HepG2 (cell line): ENCODE results near the gene NIPAL1. TPM values are rescaled to one million over a fixed set of nuclear protein-coding genes. Genes with fewer than 3 reads are reported as not detected.
A peak's percentile ranks its signal among the peaks of the same experiment; 100 is the strongest.

Source experiments
- ATAC-seq: fragments of 200-7000 bp; cut with Tn5 transposase; 3 replicates; pipeline ENCODE4 v1.9.1; 2020; ENCODE audit warnings: mild to moderate bottlenecking, moderate library complexity
- BruUV-seq: library from RNA; stranded (reverse); fragments of 400-500 nt; replicated peaks from 2 replicates; lab custom pipeline; 2021; lab: Mats Ljungman, UMichigan
- CTCF ChIA-PET: fragments of 300-600 bp; formaldehyde crosslinking; extraction: SDS; loops from one replicate; lab custom pipeline; 2021; ENCODE audit warnings: low total read pairs, inconsistent platforms, low intra/inter-chr PET ratio; lab: Yijun Ruan, JAX
- POLR2A ChIA-PET: fragments of 350-600 bp; sonication (Branson Sonifier 250); formaldehyde crosslinking; loops from one replicate; lab custom pipeline; 2020; ENCODE audit warnings: antibody characterized with exemption, inconsistent platforms; lab: Yijun Ruan, JAX
- DNase-seq: peaks from one replicate; pipeline ENCODE4 v3.0.0-alpha.2; 2015; ENCODE audit warnings: low spot score
- FAIRE-seq: peaks from 3 replicates; lab custom pipeline; 2011; peaks lifted over from hg19 to GRCh38; lab: Jason Lieb, UNC
- H2AFZ ChIP-seq: one replicate; pipeline ENCODE4 v1.6.1; 2011; ENCODE audit warnings: low read length, inconsistent platforms
- H3K27ac ChIP-seq: fragments of 300-600 bp; 3 replicates; pipeline ENCODE4 v1.8.0; 2011; ENCODE audit warnings: mixed run types, mild to moderate bottlenecking, mixed read lengths, low read length, inconsistent platforms; ENCODE audit not compliant: insufficient read depth; ENCODE audit errors: extremely low read length
- H3K27me3 ChIP-seq, 2 experiments: fragments of 200-600 bp in 1 of 2; 2 replicates in 1 of 2; 3 replicates in 1 of 2; pipeline versions ENCODE4 v1.6.0 to v1.8.0; 2011; ENCODE audit warnings: low read length in 2 of 2, mild to moderate bottlenecking in 2 of 2, moderate library complexity in 2 of 2, inconsistent platforms in 1 of 2; ENCODE audit not compliant: insufficient read depth in 2 of 2, control insufficient read depth in 1 of 2
- H3K36me3 ChIP-seq, 2 experiments: fragments of 200-600 bp in 1 of 2; replicated peaks in 1 of 2; 2 replicates in 1 of 2; 3 replicates in 1 of 2; pipeline versions ENCODE4 v1.5.1 to v1.8.0; 2011; ENCODE audit warnings: low read length in 2 of 2, inconsistent platforms in 1 of 2; ENCODE audit not compliant: insufficient read depth in 2 of 2, control insufficient read depth in 1 of 2
- H3K4me1 ChIP-seq: 2 replicates; pipeline ENCODE4 v1.5.1; 2012; ENCODE audit warnings: low read length, inconsistent platforms; ENCODE audit not compliant: insufficient read depth
- H3K4me2 ChIP-seq: 2 replicates; pipeline ENCODE4 v1.6.0; 2011; ENCODE audit warnings: low read depth, low read length, inconsistent platforms
- H3K4me3 ChIP-seq, 3 experiments: fragments of 200-600 bp in 1 of 3; sonication (generic), shearing (Covaris generic) in 1 of 3; replicated peaks in 1 of 3; 2 replicates each; pipeline ENCODE4 v1.5.1; 2011 to 2016; ENCODE audit warnings: low read length in 3 of 3, inconsistent platforms in 2 of 3, low read depth in 2 of 3, mild to moderate bottlenecking in 2 of 3, control low read depth in 1 of 3, mixed read lengths in 1 of 3; ENCODE audit not compliant: insufficient read depth in 1 of 3
- H3K79me2 ChIP-seq: one replicate; pipeline ENCODE4 v1.6.1; 2011; ENCODE audit warnings: low read length, inconsistent platforms; ENCODE audit not compliant: insufficient read depth
- H3K9ac ChIP-seq: 2 replicates; pipeline ENCODE4 v1.6.0; 2011; ENCODE audit warnings: mild to moderate bottlenecking, low read depth, low read length, inconsistent platforms; ENCODE audit not compliant: insufficient read depth
- H3K9me3 ChIP-seq: 2 replicates; pipeline ENCODE4 v1.5.1; 2012; ENCODE audit warnings: mild to moderate bottlenecking, low read length
- H4K20me1 ChIP-seq: 2 replicates; pipeline ENCODE4 v1.6.0; 2011; ENCODE audit warnings: inconsistent platforms, mild to moderate bottlenecking, low read length, moderate library complexity; ENCODE audit not compliant: insufficient read depth
- HNF4G ChIP-seq, 2 experiments: sonication (generic) in 1 of 2; formaldehyde crosslinking in 1 of 2; IDR thresholded peaks; 2 replicates each; pipeline versions ENCODE4 v1.4.0 to v1.6.1; 2011 to 2020; ENCODE audit warnings: borderline replicate concordance in 2 of 2, low read depth in 2 of 2, mild to moderate bottlenecking in 2 of 2, low read length in 1 of 2, missing genetic modification reagents in 1 of 2, moderate library complexity in 1 of 2
- MAFG ChIP-seq: sonication (generic); formaldehyde crosslinking; IDR thresholded peaks from 2 replicates; pipeline ENCODE4 v1.5.1; 2020; ENCODE audit warnings: mild to moderate bottlenecking, missing genetic modification reagents
- NCOA2 ChIP-seq: sonication (generic); formaldehyde crosslinking; IDR thresholded peaks from 2 replicates; pipeline ENCODE4 v1.8.0; 2022; ENCODE audit warnings: inconsistent platforms
- NR2F6 ChIP-seq, 2 experiments: IDR thresholded peaks; 2 replicates each; pipeline ENCODE4 v1.6.1; 2016; ENCODE audit warnings: antibody characterized with exemption in 1 of 2, mild to moderate bottlenecking in 1 of 2
- PAWR ChIP-seq: sonication (generic); formaldehyde crosslinking; IDR thresholded peaks from 2 replicates; pipeline ENCODE4 v1.4.0; 2020; ENCODE audit warnings: missing genetic modification reagents, mild to moderate bottlenecking, borderline replicate concordance
- SALL2 ChIP-seq: sonication (generic); formaldehyde crosslinking; IDR thresholded peaks from 2 replicates; pipeline ENCODE4 v1.8.1; 2023; ENCODE audit warnings: mild to moderate bottlenecking, missing genetic modification reagents, inconsistent platforms
- ZNF12 ChIP-seq: sonication (generic); formaldehyde crosslinking; IDR thresholded peaks from 2 replicates; pipeline ENCODE4 v1.5.0; 2020; ENCODE audit warnings: missing genetic modification reagents
- WGBS: methylation state at CpG from one replicate; pipeline ENCODE4 v1.1.6; 2017; ENCODE audit warnings: low lambda C conversion rate; 5-methylcytosine and 5-hydroxymethylcytosine counted together
- in situ Hi-C: cut with HindIII; loops from 2 replicates; pipeline ENCODE4 v1.10.0; 2017; ENCODE audit warnings: low pct_unique_long_range_greater_than_20kb; ENCODE audit not compliant: extremely low pct_ligation_motif_present
- intact Hi-C: fragments of 100-400 bp; cut with micrococcal nuclease; formaldehyde crosslinking; loops from one replicate; pipeline ENCODE4 v1.10.0; 2022; ENCODE audit not compliant: unreplicated experiment
- polyA plus RNA-seq, 8 experiments: library from polyadenylated mRNA; depleted of rRNA in 3 of 8; stranded (reverse) in 7 of 8; unstranded in 1 of 8; fragments of >200 nt; fragmentation: Illumina TruSeq in 4 of 8; extraction: Trizol in 4 of 8; gene quantifications; 2 replicates each; pipeline versions ENCODE4 v1.2.1 to v1.2.3, GENCODE V29; 2011 to 2016; ENCODE audit warnings: low read depth in 4 of 8, missing spikeins in 1 of 8, mixed read lengths in 1 of 8; ENCODE audit not compliant: insufficient read depth in 1 of 8
- total RNA-seq, 5 experiments: library from RNA; depleted of rRNA; stranded (reverse); fragments of >200 nt; fragmentation: Illumina TruSeq; extraction: Trizol; gene quantifications; 2 replicates each; pipeline ENCODE4 v1.2.3, GENCODE V29; 2016; ENCODE audit warnings: low read depth in 1 of 5
- TF ChIP-seq, protein P1 (sequence below): IDR thresholded peaks from 2 replicates; pipeline ENCODE4 v1.6.1; 2016
- TF ChIP-seq, protein P2 (sequence below): IDR thresholded peaks from 2 replicates; pipeline ENCODE4 v1.6.1; 2016; ENCODE audit warnings: low read depth
- TF ChIP-seq, protein P3 (sequence below): sonication (generic); formaldehyde crosslinking; IDR thresholded peaks from 2 replicates; pipeline ENCODE4 v1.4.0; 2020; ENCODE audit warnings: missing genetic modification reagents

Gene NIPAL1
- total and polyA plus RNA-seq, 2 of the 13 experiments (the other 11 are each of a cell fraction or from before 2014, with no cell fraction given) = 1.4 to 3.4 TPM

DNA sequence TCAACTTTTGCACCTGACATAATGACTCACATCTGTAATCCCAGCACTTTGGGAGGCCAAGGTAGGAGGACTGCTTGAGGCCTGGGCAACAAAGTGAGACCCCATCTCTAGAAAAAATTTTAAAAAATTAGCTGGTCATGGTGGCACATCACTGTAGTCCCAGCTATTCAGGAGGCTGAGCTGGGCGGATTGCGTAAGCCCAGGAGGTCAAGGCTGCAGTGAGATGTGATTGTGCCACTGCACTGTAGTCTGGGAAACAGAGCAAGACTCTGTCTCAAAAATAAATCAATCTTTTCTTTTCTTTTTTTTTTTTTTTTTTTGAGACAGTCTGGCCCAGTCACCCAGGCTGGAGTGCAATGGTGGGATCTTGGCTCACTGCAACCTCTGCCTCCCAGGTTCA lies 52.5 kb downstream of the NIPAL1 start:
- Histone ChIP-seq H3K9ac (no peak overlapping the region), H3K79me2 (no peaks in the 10 kb centered on the region), H3K36me3 (no peaks in the 10 kb centered on the region), H2AFZ (no peak overlapping the region), H4K20me1 (no peaks in the 10 kb centered on the region), H3K4me3 (no peak overlapping the region), H3K9me3 (no peaks in the 10 kb centered on the region), H3K27ac (no peak overlapping the region), H3K4me2 (no peak overlapping the region), H3K4me1 (no peaks in the 10 kb centered on the region)
- CTCF ChIA-PET = no interaction called here
- in situ Hi-C loops = no loop called here
- peak; percentile 46; the same call in 2 of the 3 replicates for ATAC-seq
- FAIRE-seq = no peak
- WGBS = 11% methylated on average over 2 of the region's 2 CpGs
- DNase-seq = no peak
- TF ChIP-seq NR2F6 (IDR thresholded peaks at IDR 0.05) (no peak), NR2F6 (CRISPR knock-in tag; IDR thresholded peaks at IDR 0.05) (peak; percentile 35; the same call in 1 of the 2 replicates), HNF4G (IDR thresholded peaks at IDR 0.05; ENCODE audit: borderline replicate concordance, low read depth, low read length) (no peak), HNF4G (CRISPR knock-in tag; IDR thresholded peaks at IDR 0.05; ENCODE audit: borderline replicate concordance, low read depth) (no peak)
- TF ChIP-seq, all 625 proteins: peak for 1
- no TSS peak for BruUV-seq
- POLR2A ChIA-PET = no interaction called here
- H3K27me3 ChIP-seq = no peaks in the 10 kb centered on the region
- intact Hi-C loops = no loop called here

DNA sequence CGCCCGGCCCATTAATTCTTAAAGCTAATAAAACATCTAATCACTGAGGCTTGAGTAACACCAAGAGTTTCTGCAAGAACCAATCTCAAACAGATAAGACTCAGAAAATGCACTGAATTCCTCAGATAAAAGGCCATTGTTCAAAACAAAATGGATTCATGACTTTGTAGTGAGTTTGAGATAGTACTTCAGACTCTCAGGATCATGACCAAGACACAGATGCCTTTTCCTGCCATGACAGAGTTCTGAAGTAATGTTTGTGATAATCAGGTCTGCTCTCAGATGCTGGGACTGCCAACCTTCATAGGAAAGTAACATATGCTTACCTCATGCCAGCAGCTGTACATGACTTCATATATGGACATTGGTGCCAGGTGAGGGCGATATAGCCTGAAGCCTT lies 54.6 kb downstream of the NIPAL1 start:
- ATAC-seq = no peak
- ChIA-PET POLR2A (interaction anchor here (0.9 kb wide), 1 partner anchor 55 kb away, joined by 3 read pairs; the partner anchor contains the start of gene CNGA1), CTCF (no interaction called here)
- BruUV-seq = no TSS peak
- no peaks in the 10 kb centered on the region for H3K4me1 ChIP-seq
- H3K9me3 ChIP-seq = no peaks in the 10 kb centered on the region
- intact Hi-C loops (no loop called here), in situ Hi-C loops (no loop called here)
- H3K4me2 ChIP-seq = no peak overlapping the region
- H3K27me3 ChIP-seq = no peaks in the 10 kb centered on the region
- H3K4me3 ChIP-seq = no peak overlapping the region
- no peaks in the 10 kb centered on the region for H3K79me2 ChIP-seq
- 67% methylated on average over 3 of the region's 3 CpGs for WGBS
- FAIRE-seq = no peak
- no peak overlapping the region for H3K9ac ChIP-seq
- H3K27ac ChIP-seq = no peak overlapping the region
- TF ChIP-seq PAWR (CRISPR knock-in tag) (no peak), ZNF12 (CRISPR knock-in tag) (no peak), MAFG (CRISPR knock-in tag) (no peak), NCOA2 (no peak), SALL2 (CRISPR knock-in tag) (no peak)
- TF ChIP-seq, protein P1, sequence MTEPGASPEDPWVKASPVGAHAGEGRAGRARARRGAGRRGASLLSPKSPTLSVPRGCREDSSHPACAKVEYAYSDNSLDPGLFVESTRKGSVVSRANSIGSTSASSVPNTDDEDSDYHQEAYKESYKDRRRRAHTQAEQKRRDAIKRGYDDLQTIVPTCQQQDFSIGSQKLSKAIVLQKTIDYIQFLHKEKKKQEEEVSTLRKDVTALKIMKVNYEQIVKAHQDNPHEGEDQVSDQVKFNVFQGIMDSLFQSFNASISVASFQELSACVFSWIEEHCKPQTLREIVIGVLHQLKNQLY (CRISPR knock-in tag) = no peak
- TF ChIP-seq, protein P2, sequence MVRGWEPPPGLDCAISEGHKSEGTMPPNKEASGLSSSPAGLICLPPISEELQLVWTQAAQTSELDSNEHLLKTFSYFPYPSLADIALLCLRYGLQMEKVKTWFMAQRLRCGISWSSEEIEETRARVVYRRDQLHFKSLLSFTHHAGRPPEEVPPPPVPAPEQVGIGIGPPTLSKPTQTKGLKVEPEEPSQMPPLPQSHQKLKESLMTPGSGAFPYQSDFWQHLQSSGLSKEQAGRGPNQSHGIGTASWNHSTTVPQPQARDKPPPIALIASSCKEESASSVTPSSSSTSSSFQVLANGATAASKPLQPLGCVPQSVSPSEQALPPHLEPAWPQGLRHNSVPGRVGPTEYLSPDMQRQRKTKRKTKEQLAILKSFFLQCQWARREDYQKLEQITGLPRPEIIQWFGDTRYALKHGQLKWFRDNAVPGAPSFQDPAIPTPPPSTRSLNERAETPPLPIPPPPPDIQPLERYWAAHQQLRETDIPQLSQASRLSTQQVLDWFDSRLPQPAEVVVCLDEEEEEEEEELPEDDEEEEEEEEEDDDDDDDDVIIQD = no peak
- TF ChIP-seq, protein P3, sequence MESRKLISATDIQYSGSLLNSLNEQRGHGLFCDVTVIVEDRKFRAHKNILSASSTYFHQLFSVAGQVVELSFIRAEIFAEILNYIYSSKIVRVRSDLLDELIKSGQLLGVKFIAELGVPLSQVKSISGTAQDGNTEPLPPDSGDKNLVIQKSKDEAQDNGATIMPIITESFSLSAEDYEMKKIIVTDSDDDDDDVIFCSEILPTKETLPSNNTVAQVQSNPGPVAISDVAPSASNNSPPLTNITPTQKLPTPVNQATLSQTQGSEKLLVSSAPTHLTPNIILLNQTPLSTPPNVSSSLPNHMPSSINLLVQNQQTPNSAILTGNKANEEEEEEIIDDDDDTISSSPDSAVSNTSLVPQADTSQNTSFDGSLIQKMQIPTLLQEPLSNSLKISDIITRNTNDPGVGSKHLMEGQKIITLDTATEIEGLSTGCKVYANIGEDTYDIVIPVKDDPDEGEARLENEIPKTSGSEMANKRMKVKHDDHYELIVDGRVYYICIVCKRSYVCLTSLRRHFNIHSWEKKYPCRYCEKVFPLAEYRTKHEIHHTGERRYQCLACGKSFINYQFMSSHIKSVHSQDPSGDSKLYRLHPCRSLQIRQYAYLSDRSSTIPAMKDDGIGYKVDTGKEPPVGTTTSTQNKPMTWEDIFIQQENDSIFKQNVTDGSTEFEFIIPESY (CRISPR knock-in tag) = no peak
- TF ChIP-seq, all 625 proteins: peak for 0
- no peaks in the 10 kb centered on the region for H4K20me1 ChIP-seq
- H3K36me3 ChIP-seq = no peaks in the 10 kb centered on the region
- no peak overlapping the region for H2AFZ ChIP-seq
- DNase-seq = no peak
